ENCODE data around the gene GPR25.

Gene GPR25

GRCh38 chr1:200872446-200873115 lies at the start of gene GPR25:
GPR25 (plus strand) TSS chr1:200872981; CDS start chr1:200873038, 57 bp downstream.
- DNase-seq: no peak
- in situ Hi-C loops (cut with MboI; ENCODE audit: low pct_unique_long_range_greater_than_20kb, low sequenced_read_pairs): no loop called here

- in situ Hi-C loops (cut with MboI; ENCODE audit: low pct_unique_long_range_greater_than_20kb, low sequenced_read_pairs): no loop called here
- no peak for DNase-seq
Observed at GRCh38 chr1:200831091-200831490, 41.7 kb upstream of the GPR25 start.

- DNase-seq: no peak
Observed at GRCh38 chr1:200834383-200834782, 38.4 kb upstream of the GPR25 start.

GRCh38 chr1:200836213-200836612 lies 36.6 kb upstream of the GPR25 start:
- in situ Hi-C loops (cut with MboI; ENCODE audit: low pct_unique_long_range_greater_than_20kb, low sequenced_read_pairs): no loop called here
- no peak for DNase-seq

More at GRCh38 chr1:200834383-200834782, 38.4 kb upstream of the GPR25 start:
- in situ Hi-C loops (cut with MboI; ENCODE audit: low pct_unique_long_range_greater_than_20kb, low sequenced_read_pairs): no loop called here

DNA sequence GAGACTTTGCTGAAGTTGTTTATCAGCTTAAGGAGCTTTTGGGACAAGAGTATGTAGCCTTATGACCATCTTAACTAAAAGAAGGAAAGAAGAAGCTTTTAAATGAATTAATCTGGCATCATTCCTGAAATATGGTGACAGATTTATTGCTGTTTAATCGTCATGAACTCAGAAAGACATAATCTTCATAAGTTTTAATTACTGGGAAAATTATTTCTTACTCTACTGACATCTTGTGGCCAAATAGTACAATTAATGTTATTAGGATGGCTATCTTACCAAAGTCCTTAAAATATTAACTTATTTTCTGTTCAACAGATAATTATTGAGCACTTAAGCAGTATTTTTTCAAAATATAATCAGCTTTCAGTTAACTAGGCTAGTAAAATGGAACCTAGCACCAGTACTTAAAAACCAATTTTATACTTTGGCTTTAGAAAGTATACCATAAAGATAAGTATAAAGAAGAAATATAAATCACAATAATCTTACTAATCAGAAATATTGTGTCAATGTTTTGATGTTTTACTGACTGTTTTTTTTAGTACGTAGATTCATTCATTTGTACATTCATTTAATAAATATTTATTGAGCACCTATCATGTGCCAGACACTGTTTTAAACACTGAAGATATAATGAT lies 34.7 kb upstream of the GPR25 start:
- DNase-seq: no peak

GRCh38 chr1:200838676-200839445 lies 33.9 kb upstream of the GPR25 start:
- in situ Hi-C loops (cut with MboI; ENCODE audit: low pct_unique_long_range_greater_than_20kb, low sequenced_read_pairs): no loop called here
- DNase-seq: no peak

More for the DNA sequence above, 34.7 kb upstream of the GPR25 start:
- in situ Hi-C loops (cut with MboI; ENCODE audit: low pct_unique_long_range_greater_than_20kb, low sequenced_read_pairs): no loop called here

GRCh38 chr1:200845360-200845759 lies 27.4 kb upstream of the GPR25 start:
- in situ Hi-C loops (cut with MboI; ENCODE audit: low pct_unique_long_range_greater_than_20kb, low sequenced_read_pairs): no loop called here
- no peak for DNase-seq

DNA sequence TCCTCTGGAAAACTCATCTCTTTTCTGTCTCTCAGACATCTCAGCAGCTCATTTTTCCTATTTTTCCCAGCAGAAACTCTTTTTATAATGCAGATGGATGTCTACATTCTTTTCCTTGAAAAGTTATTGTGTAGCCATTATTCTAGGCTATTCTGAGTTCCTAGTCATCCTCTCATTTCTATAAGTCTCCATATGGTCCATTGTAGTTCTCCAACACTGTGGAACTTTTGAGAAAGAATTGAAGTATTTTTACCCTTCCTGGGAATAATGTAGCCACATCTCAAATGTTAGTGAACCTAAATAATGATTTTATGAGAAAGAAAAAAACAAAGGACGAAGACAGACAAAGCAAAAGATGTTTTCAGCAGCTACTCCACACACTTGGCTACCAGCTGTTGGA lies 26.4 kb upstream of the GPR25 start:
- in situ Hi-C loops (cut with MboI; ENCODE audit: low pct_unique_long_range_greater_than_20kb, low sequenced_read_pairs): no loop called here
- no peak for DNase-seq

- DNase-seq: no peak
- in situ Hi-C loops (cut with MboI; ENCODE audit: low pct_unique_long_range_greater_than_20kb, low sequenced_read_pairs): no loop called here
Observed at GRCh38 chr1:200849430-200849829, 23.4 kb upstream of the GPR25 start.

GRCh38 chr1:200850554-200850953 lies 22.2 kb upstream of the GPR25 start:
- DNase-seq: no peak
- in situ Hi-C loops (cut with MboI; ENCODE audit: low pct_unique_long_range_greater_than_20kb, low sequenced_read_pairs): no loop called here

GRCh38 chr1:200856716-200857357 lies 15.9 kb upstream of the GPR25 start:
- no peak for DNase-seq
- in situ Hi-C loops (cut with MboI; ENCODE audit: low pct_unique_long_range_greater_than_20kb, low sequenced_read_pairs): no loop called here

DNA sequence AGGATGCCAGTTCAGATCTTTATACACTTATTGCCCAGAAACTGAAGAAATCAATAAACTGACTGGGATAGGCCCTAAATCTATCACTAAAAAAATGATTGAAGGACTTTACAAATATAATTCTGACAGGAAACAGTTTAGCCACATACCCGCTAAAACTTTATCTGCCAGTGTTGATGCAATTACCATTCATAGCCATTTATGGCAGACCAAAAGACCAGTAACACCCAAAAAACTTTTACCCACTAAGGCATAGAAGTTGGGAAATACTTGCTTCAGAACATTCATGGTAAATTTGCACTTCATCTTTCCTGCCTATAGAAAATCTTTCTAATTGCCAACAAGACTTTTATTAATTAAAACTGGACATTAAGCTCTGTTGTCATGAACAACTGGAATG lies 15.0 kb upstream of the GPR25 start:
- no peak for DNase-seq
- in situ Hi-C loops (cut with MboI; ENCODE audit: low pct_unique_long_range_greater_than_20kb, low sequenced_read_pairs): no loop called here

DNA sequence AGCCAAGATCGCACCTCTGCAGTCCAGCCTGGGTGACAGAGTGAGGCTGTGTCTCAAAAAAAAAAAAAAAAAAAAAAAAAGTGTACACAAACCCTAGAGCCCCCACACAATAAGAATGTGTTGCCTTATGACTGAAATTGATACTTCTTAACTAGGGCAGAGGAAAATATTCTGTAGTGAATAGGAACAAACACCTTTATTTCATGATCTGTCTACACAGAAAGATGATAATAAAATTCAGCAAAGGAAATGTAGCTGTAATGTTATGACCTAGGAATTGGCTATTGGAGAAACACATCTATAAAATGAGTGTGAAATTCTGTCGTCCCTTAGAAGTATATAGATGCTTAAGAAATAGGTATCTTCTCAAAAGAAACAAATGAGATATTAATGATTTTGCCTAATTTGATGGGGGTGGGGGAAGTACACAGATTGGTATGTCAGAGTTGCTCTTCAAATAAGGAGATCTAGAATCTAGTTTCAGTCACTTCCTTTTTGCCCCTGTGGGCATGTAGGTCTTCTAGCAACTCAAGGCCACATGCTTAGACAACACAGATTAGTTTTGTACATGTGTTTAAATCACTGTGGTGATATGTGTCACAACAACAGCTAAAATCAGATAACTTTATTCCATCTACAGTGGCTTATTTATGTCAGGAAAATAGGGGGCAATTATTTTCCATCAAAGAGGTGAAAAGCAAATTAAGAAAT lies 10.7 kb upstream of the GPR25 start:
- in situ Hi-C loops (cut with MboI; ENCODE audit: low pct_unique_long_range_greater_than_20kb, low sequenced_read_pairs): no loop called here
- no peak for DNase-seq

DNA sequence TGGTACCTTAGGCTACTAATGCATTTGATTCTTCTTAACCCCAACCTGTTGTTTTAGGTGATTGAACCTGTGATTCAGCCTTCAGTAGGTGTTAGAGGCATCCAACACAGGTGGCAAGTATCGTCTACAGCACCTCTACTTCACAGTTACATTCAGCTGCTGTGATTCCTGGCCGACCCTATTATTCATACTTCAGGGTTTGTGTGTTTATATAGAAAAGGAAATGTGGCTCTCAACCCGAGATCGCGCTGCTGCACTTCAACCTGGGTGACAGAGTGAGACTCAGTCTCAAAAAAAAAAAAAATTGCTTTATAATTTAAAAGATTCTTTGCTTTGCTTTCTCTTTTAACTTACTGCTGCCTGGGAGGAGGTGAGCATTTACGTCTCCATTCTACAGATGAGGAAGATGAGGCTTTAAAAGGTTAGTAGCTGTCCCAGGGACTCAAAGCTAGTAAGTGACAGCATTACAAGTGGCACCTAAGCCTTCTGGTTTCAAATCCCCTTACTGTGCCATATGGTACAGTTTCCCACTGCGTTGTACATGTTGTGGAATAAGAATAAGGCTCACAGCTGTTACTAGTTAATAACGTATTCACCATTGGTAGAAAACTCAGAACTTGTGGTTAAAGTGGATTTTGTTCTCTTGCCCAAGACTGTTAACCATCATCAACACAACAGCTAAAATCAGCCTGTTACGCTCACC lies 9.9 kb upstream of the GPR25 start:
- no peak for DNase-seq
- in situ Hi-C loops (cut with MboI; ENCODE audit: low pct_unique_long_range_greater_than_20kb, low sequenced_read_pairs): no loop called here

GRCh38 chr1:200866116-200866515 lies 6.7 kb upstream of the GPR25 start:
- in situ Hi-C loops (cut with MboI; ENCODE audit: low pct_unique_long_range_greater_than_20kb, low sequenced_read_pairs): no loop called here
- DNase-seq: no peak

GRCh38 chr1:200866521-200866920 lies 6.3 kb upstream of the GPR25 start:
- DNase-seq: no peak
- in situ Hi-C loops (cut with MboI; ENCODE audit: low pct_unique_long_range_greater_than_20kb, low sequenced_read_pairs): no loop called here

- in situ Hi-C loops (cut with MboI; ENCODE audit: low pct_unique_long_range_greater_than_20kb, low sequenced_read_pairs): no loop called here
Observed at GRCh38 chr1:200867018-200867811, 5.6 kb upstream of the GPR25 start.

GRCh38 chr1:200869376-200869752 lies 3.4 kb upstream of the GPR25 start:
- no peak for DNase-seq
- in situ Hi-C loops (cut with MboI; ENCODE audit: low pct_unique_long_range_greater_than_20kb, low sequenced_read_pairs): no loop called here

More at GRCh38 chr1:200867018-200867811, 5.6 kb upstream of the GPR25 start:
- no peak for DNase-seq
